ENCODE results near the gene RFX3. TPM values are rescaled to one million over a fixed set of nuclear protein-coding genes. Genes with fewer than 3 reads are reported as not detected.

RFX3 gene
- total RNA-seq, 1 experiment from 2014 or later, result 8.4 TPM

DNA sequence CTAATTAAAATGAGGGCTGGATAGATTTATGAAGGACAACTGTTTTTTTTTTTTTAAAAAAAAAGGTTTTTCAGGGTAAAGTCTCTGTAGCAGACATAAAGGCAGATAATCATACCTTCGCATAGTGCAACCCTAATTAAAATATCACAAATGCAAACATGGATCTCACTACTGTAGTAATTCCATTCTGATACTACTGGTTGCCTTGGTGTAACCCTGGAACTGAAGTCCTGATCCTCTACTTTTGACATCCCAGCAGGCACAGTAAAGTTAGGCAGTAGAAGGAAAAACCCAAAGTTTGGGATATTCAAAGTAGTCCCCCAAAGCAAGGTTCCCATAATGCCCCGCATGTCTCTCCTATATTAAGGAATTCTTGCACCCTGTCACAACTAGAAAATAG is 19.6 kb downstream of the RFX3 start:
- H2AFZ ChIP-seq, result no peak overlapping the region
- no peaks in the 10 kb centered on the region for H4K20me1 ChIP-seq (ENCODE audit: insufficient read depth)
- H3K9me3 ChIP-seq (ENCODE audit: insufficient read depth, low read depth), result no peaks in the 10 kb centered on the region
- H3K4me1 ChIP-seq (replicated peaks; ENCODE audit: insufficient read depth), result no peaks in the 10 kb centered on the region
- H3K27me3 ChIP-seq (ENCODE audit: insufficient read depth, low read depth), result no peaks in the 10 kb centered on the region
- no peaks in the 10 kb centered on the region for H3F3A ChIP-seq (ENCODE audit: insufficient read depth, low read depth)
- no peak overlapping the region for H3K4me2 ChIP-seq
- DNase-seq, result no peak
- intact Hi-C loops (cut with micrococcal nuclease; ENCODE audit: unreplicated experiment), result no loop called here
- no peaks in the 10 kb centered on the region for H3K79me2 ChIP-seq (ENCODE audit: low read depth)
- ChIA-PET POLR2A (ENCODE audit: unreplicated experiment) (no interaction called here), CTCF (no interaction called here)
- BruUV-seq (replicated peaks), result no TSS peak
- H3K27ac ChIP-seq, result no peak overlapping the region
- no peak overlapping the region for H3K4me3 ChIP-seq
- no peaks in the 10 kb centered on the region for H3K9me2 ChIP-seq (ENCODE audit: insufficient read depth)
- TF ChIP-seq, protein P1, sequence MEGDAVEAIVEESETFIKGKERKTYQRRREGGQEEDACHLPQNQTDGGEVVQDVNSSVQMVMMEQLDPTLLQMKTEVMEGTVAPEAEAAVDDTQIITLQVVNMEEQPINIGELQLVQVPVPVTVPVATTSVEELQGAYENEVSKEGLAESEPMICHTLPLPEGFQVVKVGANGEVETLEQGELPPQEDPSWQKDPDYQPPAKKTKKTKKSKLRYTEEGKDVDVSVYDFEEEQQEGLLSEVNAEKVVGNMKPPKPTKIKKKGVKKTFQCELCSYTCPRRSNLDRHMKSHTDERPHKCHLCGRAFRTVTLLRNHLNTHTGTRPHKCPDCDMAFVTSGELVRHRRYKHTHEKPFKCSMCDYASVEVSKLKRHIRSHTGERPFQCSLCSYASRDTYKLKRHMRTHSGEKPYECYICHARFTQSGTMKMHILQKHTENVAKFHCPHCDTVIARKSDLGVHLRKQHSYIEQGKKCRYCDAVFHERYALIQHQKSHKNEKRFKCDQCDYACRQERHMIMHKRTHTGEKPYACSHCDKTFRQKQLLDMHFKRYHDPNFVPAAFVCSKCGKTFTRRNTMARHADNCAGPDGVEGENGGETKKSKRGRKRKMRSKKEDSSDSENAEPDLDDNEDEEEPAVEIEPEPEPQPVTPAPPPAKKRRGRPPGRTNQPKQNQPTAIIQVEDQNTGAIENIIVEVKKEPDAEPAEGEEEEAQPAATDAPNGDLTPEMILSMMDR (conservative IDR thresholded peaks at IDR 0.05), result no peak
- no peak for TF ChIP-seq EZH2 (IDR thresholded peaks at IDR 0.05; ENCODE audit: low read depth)
- no peaks in the 10 kb centered on the region for H3K36me3 ChIP-seq (ENCODE audit: low read depth)

- no peak overlapping the region for H2AFZ ChIP-seq
- ChIA-PET POLR2A (ENCODE audit: unreplicated experiment) (no interaction called here), CTCF (no interaction called here)
- intact Hi-C loops (cut with micrococcal nuclease; ENCODE audit: unreplicated experiment), result no loop called here
- H3K4me3 ChIP-seq, result no peak overlapping the region
- H4K20me1 ChIP-seq (ENCODE audit: insufficient read depth), result no peaks in the 10 kb centered on the region
- H3K9me3 ChIP-seq (ENCODE audit: insufficient read depth, low read depth), result no peaks in the 10 kb centered on the region
- H3K9me2 ChIP-seq (ENCODE audit: insufficient read depth), result no peaks in the 10 kb centered on the region
- H3K36me3 ChIP-seq (ENCODE audit: low read depth), result no peaks in the 10 kb centered on the region
- no peaks in the 10 kb centered on the region for H3F3A ChIP-seq (ENCODE audit: insufficient read depth, low read depth)
- no peaks in the 10 kb centered on the region for H3K27me3 ChIP-seq (ENCODE audit: insufficient read depth, low read depth)
- no peak for DNase-seq
- no peak overlapping the region for H3K4me2 ChIP-seq
- BruUV-seq (replicated peaks), result no TSS peak
- H3K79me2 ChIP-seq (ENCODE audit: low read depth), result no peaks in the 10 kb centered on the region
- TF ChIP-seq EZH2 (IDR thresholded peaks at IDR 0.05; ENCODE audit: low read depth), result no peak
- TF ChIP-seq, protein P1 (conservative IDR thresholded peaks at IDR 0.05), result no peak
- no peak overlapping the region for H3K27ac ChIP-seq
- H3K4me1 ChIP-seq (replicated peaks; ENCODE audit: insufficient read depth), result no peaks in the 10 kb centered on the region
These were observed 23.0 kb downstream of the RFX3 start for GRCh38 chr9:3502560-3503398.

GRCh38 chr9:3500044-3500443 is 25.8 kb downstream of the RFX3 start:
- H3K4me3 ChIP-seq, result no peak overlapping the region
- DNase-seq, result no peak
- H3F3A ChIP-seq (ENCODE audit: insufficient read depth, low read depth), result no peaks in the 10 kb centered on the region
- no peak overlapping the region for H3K27ac ChIP-seq
- POLR2A ChIA-PET (ENCODE audit: unreplicated experiment), result no interaction called here
- H3K79me2 ChIP-seq (ENCODE audit: low read depth), result no peaks in the 10 kb centered on the region
- no peaks in the 10 kb centered on the region for H3K27me3 ChIP-seq (ENCODE audit: insufficient read depth, low read depth)
- H3K9me2 ChIP-seq (ENCODE audit: insufficient read depth), result no peaks in the 10 kb centered on the region
- TF ChIP-seq, protein P1 (conservative IDR thresholded peaks at IDR 0.05), result no peak
- TF ChIP-seq EZH2 (IDR thresholded peaks at IDR 0.05; ENCODE audit: low read depth), result no peak
- BruUV-seq (replicated peaks), result no TSS peak
- H4K20me1 ChIP-seq (ENCODE audit: insufficient read depth), result no peaks in the 10 kb centered on the region
- H3K4me2 ChIP-seq, result no peak overlapping the region
- H3K4me1 ChIP-seq (replicated peaks; ENCODE audit: insufficient read depth), result no peaks in the 10 kb centered on the region
- CTCF ChIA-PET, result no interaction called here
- H3K9me3 ChIP-seq (ENCODE audit: insufficient read depth, low read depth), result no peaks in the 10 kb centered on the region
- no peaks in the 10 kb centered on the region for H3K36me3 ChIP-seq (ENCODE audit: low read depth)
- no peak overlapping the region for H2AFZ ChIP-seq
- intact Hi-C loops (cut with micrococcal nuclease; ENCODE audit: unreplicated experiment), result no loop called here

Data from PC-9 (cell line).